Stimulated activated CD4-positive, alpha-beta T cell treated with anti-CD3 and anti-CD28 coated beads, Interleukin-2, amount 100 ng/mL, for 24 hours (primary cell): Measurements from ENCODE around the gene OGFOD2.
A peak's percentile ranks its signal among the peaks of the same experiment; 100 is the strongest.
"Not testable (repeated sequence)": the region's sequence is repeated elsewhere in the genome, so short reads cannot be mapped to it uniquely, and the experiment has no call there.

Experiments used
- DNase-seq, 2 donors: peaks; one replicate each; pipeline ENCODE4 v3.0.0-alpha.2; 2020

OGFOD2 gene

DNA sequence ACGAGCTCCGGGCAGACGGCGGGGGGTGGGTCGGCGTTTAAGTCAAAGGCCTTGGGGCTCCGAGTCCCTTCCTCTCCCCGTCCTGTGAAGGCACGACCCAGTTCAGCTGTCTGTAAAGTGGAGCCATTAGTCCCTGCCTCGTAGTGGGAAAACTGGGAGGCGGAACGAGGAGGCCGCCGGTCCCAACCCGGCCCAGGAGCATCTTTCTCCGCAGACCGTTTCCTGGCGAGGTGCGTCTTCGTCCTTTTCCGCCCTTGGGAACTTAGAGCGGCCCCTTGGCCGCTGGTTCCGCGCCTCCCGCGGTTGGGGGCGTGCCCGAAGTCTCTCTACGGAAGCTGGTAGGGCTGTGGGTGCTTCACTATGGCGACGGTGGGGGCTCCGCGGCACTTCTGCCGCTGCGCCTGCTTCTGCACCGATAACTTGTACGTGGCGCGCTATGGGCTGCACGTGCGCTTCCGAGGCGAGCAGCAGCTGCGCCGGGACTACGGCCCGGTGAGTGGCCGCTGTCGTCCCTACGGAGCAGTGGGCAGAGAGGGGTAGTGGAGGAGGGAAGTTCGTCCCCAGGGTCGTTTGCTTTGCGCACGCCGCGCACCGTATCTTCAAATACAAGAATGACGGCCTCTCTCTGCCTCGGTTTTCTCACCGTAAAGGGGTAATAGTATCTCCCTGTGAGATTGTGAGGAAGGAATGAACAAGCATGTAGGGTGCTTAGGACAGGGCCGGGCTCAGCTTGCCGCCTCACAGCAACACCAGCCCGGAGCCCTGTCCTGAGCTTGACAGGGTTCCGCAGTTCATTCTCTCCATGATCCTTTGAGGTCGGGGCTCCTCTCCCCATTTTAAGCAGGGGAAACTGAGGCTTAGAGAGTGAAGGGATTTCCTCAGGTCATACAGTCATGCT, at the start of gene OGFOD2:
Gene OGFOD2 (plus strand): TSS at position 353 of the 898 bp plus-strand sequence. CDS start 8 bp downstream, at position 361.
- DNase-seq = peak; percentile 94

DNA sequence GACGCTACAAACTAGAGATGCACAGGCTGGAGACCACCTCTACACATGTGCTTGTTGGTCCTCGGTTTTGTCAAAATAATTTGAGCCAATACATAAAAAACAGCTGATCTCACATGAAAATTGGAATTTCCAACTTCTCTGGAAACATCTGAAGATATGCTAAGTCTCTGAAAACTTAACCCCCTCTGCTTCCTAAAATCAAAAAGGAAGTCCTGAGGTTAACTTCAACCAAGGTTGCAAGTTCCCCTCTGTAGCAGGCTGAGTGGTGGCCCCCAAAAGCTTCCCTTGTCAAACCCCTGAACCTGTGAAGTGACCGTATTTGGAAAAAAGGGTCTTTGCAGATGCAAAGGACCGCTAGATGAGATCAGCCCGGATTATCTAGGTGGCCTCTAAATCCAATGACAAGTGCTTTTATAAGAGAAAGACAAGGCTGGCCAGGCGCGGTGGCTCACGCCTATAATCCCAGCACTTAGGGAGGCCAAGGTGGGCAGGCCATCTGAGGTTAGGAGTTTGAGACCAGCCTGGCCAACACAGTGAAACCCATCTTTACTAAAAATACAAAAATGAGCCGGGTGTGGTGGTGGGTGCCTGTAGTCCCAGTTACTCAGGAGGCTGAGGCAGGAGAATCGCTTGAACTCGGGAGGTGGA, 47.2 kb upstream of the OGFOD2 start:
- no peak for DNase-seq

DNA sequence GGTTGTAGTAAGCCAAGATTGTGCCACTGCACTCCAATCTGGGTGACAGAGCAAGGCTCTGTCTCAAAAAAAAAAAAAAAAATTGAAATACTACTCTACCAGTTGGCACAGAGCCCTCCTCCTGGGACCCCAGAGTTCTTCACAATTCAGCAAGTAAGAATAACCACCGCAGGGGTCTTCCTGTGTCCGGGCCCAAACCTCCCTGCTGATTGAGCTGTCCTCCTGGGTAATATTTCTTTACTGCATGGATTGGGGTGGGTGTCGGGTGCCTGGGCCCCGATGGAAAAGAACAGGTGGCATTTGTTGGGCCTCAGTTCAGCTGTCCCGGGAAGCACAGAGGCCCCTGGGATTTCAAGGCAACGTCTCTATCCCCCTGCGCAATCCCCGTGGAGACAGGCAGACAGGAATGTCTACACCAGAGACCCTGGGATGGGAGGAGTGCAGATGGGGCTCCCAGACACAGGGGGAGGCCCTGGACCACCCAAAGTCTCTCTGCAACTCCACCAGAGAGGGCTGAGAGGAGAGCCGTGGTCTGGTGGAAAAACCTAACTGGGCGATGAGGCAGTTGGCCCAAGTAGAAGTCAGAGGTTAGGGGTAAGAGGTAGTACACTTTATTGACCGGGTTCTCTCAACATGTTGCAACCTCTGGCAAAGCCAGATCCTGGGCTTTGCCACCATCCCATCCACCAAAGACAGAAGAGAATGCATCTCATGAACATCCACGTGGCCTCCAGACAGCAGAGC, 46.5 kb upstream of the OGFOD2 start:
- no peak for DNase-seq

DNA sequence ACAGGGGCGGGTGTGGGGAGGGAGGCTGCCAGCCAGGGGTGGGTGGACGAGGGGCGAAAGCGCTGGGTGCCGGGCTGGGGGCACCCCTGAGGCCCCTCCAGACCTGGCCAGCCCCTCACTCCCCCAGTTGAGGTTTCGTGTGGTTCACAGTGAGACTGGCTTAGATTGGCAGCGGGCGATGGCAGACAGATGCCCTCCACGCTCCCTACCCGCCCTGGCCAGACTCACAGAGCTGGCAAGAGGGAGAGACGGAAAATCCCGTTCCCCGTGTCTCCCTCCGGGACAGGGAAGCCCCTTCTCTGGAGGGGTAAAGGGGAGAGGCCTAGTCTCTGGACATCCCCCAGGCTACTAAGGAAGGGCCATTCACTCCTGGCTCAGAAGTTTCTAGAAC, 45.9 kb upstream of the OGFOD2 start:
- no peak for DNase-seq

DNA sequence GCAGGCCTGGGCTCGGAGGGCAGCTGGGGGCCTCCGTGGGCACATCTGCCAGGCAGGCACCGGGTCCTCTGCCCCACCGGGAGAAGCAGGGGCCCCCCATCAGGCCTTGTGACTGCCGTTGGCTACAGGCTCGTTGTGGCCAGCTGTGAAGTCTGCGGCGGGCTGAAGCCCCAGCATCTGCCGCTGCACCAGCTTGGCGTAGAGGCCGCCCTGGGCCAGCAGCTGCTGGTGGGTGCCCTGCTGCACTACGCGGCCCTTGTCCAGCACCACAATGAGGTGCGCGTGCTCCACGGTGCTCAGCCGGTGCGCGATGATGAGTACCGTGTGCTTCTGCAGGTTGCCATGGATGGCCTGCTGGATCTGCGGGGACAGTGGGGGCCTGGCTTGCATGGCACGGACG, 45.2 kb upstream of the OGFOD2 start:
- DNase-seq = no peak

DNA sequence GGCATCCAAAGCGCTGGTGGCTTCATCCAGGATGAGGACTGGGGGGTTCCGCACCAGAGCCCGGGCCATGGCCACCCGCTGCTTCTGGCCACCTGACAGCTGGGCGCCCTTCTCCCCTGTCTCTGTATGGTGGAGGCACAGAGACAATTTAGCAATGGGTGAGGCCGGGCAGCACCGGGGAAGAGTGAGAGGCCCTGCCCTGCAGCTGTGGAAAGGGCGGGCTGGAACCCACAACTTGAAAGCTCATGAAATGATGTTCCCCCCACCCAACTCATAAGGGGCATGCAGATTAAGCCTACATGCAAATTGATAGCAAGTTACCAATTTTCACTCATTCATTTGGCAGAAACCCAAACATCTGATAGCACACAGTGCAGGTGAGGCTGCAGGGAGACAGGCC, 42.8 kb upstream of the OGFOD2 start:
- DNase-seq = no peak

DNA sequence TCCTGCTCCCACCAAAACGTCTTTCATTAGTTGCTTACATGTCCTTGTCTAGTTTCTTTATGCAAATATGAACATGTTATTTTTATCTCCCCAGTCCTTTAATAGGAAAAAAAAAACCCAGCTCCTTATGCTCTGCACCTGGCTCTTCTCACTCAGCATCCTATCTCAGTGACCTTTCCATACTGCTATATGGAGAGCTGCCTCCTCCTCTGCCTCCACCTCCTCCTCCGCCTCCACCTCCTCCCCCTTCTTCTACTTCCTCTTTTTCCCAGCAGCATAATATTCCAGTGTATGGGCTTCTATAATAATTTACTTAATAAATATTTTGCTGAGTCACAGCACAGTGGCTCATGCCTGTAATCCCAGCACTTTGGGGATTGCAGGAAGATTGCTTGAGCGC, 40.3 kb upstream of the OGFOD2 start:
- DNase-seq = no peak

DNA sequence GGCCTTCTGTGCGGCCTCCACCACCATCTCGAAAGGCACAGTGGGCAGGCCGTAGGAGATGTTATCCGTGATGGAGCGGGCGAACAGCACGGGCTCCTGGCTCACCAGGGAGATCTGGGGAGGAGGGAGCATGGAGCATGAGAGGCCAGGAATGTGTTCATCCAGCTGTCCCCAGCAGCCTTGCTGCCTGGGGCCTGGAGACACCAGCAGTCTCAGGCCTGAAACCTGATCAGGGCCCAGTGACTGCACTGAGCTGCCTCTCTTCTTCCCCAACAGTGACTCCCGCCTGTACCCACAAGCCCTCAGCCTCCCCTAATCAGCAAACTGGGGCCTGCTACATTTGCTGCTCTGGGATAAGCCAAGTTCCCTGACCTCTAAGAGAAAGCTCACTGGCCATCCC, 39.7 kb upstream of the OGFOD2 start:
- DNase-seq = no peak

DNA sequence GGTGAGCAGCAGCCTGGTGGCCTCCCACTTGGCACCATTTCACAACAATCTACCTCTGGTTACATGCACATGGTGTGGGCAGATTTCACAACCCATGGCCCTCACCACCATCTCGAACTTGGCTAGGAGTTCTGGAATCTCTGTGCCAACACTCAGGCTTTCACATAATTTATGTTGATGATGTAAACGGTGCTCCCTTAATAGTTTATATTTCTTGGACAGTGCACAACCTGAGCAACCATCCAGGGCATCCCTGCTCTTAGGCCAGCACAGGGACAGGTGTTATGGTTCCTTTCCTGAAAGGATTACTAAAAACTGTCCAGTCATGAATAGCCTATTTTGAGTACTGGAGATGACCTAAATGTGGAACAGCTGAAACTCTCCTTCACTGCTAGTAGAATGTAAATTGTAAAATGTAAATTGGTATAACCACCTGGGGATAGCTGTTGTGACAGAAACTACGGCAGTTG, 37.4 kb upstream of the OGFOD2 start:
- no peak for DNase-seq

DNA sequence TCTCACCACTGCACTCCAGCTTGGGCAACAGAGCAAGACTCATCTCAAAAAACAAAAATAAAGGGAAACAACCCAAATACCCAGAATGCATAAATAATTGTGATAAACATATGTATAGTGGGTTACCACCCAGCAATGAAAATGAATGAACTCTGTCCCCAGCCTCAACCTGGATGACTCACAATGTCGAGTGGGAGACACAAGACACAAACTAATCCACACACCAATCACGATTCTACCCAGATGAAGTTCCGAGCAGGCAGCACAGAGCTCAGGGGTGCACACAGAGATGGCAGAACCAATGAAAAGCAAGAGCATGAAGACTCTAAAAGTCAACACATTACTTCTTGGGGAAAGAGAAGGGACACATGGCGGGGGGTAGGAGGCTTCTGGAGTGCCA, 35.9 kb upstream of the OGFOD2 start:
- DNase-seq = no peak

DNA sequence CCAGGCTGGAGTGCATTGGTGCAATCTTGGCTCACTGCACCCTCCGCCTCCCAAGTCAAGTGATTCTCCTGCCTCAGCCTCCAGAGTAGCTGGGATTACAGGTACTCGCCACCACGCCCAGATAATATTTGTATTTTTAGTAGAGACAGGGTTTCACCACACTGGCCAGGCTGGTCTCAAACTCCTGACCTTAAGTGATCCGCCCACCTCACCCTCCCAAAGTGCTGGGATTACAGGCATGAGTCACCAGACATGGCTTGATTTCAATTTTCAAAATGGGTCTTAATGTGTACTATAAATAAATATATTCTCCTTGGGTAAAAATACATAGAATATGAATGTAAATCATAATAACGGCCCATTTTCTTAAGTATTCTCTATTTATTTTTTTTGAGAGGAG, 33.7 kb upstream of the OGFOD2 start:
- not testable (repeated sequence) for DNase-seq

DNA sequence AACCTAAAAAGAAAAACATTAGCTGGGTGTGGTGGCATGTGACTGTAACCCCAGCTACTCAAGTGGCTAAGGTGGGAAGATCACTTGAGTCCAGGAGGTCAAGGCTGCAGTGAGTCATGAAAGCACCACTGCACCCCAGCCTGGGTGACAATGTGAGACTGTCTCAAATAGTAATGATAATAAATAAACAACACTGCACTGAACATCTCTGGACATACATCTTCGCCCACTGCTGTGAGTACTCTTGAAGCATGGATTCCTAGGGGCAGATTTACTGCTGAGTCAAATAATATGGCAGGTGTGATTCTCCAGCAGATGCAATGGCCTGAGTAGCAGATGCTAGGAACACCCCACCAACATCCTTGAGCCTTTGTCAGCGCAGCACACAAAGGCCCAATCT, 32.4 kb upstream of the OGFOD2 start:
- no peak for DNase-seq

DNA sequence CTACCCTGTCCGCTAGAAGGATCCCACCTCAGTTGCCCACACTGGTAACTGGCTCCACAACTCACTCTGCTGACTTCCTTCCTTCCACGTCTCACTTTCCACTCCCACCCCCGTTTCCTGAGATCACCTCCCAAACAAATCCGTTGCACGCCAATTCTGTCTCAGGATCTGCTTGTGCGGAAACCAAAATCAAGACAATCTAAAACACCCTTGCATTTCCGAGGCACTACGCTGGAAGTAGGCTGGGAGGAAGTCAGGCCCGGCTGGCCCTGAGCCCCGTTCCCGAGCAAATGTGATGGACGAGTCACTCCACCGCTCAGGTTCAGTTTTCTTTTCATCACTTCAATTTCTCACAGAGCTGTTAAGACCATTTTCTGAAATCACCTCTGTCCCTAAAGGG, 31.8 kb upstream of the OGFOD2 start:
- no peak for DNase-seq

DNA sequence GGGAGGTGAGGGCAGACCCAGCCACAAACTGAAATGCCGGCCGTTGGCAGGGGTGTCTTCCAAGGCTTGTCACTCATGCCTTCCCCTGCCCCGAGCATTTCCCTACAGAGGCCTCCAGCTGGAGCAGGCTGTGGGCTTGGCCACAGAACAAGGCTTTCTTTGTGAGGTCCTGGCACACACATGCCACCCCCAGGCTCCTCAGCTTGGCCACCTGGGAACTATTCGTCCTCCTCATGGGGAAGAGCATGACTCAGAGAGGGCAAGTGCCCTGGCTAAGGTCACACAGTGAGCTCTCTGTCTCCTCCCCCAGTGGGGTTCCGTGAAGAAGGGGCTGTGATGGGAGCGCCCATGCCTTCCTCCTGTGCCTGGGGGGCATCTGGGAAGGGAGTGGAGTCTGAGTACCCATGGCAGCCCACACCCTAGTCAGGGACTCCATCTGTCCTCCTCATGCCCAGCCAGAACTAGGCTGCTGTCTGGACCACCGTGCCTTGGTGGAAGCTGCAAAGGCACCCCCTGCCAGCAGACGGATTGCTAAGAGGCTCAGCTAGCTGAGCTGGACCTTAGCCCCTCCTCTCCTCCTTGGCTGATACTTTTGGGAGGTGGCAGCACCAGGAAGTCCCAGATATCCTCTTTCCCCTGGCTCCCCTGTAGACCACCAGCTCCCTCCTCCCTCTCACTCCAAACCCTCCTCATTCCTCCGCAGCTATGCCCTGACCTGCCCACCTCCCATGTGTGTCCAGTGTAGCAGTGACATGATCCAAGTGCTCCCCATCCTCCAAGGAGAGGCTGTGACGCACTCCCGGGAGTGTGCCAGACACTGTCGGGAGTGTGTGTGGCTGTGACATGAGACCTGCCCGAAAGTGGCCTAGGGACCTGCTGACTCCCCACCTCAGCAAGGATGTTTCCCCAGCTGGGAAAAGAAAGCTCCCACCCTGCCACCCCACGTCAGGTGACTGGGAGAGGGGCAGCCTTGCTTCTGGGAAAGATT, 30.1 kb upstream of the OGFOD2 start:
- no peak for DNase-seq

DNA sequence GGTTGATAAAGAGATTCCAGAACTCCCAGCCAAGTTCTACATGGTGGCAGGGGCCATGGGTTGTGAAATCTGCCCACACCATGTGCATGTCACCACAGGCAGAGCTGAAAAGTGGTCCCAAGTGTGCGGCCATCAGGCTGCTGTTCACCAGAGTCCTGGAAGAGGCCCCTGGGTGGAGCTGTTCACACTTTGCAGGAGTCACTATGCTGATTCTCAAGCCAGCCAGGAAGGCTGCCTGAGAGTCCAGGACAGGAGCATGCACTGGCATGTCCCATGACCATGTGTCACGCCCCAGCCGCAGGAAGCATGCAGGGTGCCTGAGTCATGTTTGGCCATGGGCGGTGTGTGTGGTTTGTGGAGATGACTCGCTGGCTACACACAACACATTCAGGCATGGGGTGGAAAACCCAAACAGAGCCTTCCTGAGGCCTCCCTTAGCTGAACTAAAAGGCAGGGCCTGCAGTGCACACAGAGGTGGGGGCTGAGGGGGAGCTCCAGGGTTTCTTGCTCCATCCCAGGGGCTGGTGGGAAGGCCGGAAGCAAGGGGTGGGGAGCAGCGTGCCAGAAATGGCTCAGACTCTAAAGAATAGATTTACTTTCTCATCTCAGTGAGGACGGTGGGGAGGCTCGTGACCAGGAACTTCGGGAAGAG, 28.2 kb upstream of the OGFOD2 start:
- peak; percentile 84 to 86 for DNase-seq

DNA sequence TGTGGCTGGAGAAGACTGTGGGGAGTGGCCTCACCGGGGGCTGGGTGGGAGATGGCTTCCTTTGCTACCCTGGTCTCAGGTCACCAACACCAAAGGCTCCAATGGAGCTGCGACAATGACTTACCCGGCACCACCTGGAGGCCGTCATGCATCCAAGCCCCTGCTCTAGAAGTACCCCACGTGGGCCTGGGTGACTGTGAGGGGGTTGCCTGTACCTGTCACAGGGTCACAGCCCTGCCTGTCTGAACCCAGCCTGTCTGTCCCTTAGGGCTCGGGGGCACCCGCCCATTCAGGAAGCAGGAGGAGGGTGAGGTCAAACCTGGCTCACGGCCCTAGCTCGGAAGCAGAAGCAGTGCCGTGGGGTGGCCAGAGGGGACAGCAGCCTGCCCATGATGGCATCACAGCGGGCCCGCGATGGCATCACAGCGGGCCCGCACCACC, 27.7 kb upstream of the OGFOD2 start:
- DNase-seq = no peak

DNA sequence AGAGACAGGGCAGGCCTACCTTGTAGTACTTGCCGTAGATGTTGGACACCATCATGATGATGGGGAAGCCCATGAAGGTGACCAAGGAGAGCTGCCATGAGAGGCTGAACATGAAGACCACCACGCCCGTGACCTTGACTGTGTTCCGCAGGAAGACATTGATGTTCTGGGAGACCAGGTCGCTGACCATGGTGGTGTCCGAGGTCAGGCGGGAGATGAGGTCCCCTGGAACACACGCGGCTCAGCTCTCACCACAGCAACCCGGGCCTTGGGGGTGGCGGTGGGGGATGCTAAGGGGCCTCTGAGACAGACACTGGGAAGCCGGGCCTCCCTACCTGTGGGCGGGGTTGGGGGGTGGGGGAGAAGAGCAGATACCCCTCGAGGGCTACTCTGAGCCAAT, 26.4 kb upstream of the OGFOD2 start:
- DNase-seq = no peak

DNA sequence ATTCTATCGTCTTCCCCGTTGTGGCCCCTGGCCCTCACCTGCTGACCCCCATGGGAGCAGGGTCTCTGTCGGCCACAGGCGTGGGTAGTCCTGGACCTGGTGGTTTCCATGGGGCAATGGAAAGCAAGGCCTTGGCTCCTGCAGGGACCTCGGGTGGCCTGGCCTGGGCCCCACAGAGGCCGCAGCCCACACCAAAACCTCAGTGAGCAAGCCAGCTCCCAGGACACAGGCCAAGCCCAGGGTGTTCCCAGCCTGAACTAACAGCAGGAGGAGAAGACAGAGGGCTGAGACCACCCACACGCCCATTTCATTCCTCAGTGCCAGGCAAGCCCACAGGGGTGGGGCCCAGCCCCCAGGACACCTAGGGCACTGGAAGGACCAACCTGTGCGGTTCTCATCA, 25.6 kb upstream of the OGFOD2 start:
- no peak for DNase-seq

DNA sequence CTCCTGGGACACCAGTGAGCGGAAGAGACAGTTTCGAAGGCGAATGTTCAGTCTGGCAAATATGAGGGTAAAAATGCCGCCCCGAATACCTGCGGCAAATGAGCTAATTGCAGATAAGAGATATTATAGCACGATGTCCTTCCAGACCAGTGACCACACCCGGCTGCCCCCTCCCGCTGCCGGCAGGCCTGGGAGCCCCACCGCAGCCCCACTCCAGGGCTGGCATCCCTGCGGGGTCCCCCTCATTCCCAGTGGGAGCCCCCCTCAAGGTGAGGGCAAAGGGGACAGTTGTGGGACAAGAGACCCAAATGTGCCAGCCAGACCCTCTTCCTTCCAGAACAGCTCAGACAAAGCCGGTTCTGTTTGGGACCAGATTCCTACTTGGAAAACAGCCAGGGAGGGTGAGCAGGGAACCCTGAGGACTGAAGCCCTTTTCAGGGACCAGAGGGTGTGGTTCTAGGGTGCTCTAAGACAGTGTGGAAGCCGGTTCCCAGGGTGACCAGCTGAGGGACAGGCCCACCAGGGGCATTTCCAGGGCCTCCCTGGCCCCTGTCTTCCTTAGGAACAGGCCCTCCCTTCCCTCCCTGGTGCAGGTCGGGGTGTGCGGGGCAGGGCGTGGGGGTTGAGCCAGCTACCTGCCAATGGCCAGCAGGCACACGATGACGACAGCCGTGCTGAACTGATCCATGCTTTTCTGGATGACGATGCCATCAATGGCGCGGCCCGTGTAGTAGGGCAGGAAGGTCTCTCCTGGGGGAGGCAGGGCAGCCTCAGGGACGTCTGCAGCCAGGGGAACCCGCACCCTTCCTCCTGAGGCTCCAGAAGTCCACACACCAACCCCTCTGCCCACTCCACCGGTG, 25.0 kb upstream of the OGFOD2 start:
- no peak for DNase-seq

DNA sequence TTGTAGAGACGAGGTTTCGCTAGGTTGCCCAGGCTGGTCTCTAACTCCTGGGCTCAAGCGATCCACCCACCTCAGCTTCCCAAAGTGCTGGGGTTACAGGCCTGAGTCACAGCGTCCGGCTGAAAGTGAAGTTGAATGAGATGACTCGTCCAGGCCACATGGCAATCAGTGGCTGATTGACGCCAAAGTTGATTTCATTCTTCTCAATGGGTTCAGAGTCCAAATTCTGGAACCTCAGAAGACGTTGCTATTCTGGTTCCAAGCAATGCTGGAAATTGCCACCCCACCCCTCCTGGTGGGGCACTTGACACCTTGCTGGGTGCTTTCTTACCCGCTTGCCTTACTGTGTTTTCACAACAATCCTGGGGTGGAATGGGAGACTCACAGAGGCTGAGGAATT, 23.6 kb upstream of the OGFOD2 start:
- DNase-seq = no peak
